Prostate gland (tissue), 2 donors: ENCODE measurements around the gene FXYD6. TPM values are rescaled to one million over a fixed set of nuclear protein-coding genes. Genes with fewer than 3 reads are reported as not detected.
"Not testable (repeated sequence)": the region's sequence is repeated elsewhere in the genome, so short reads cannot be mapped to it uniquely, and the experiment has no call there.

Source experiments
- DNase-seq: peaks from one replicate; pipeline ENCODE4 v3.0.0-alpha.2; 2019; ENCODE audit warnings: low spot score
- H3K27ac ChIP-seq, 2 donors: fragments of 200-600 bp; sonication (generic); 2 replicates each; pipeline ENCODE4 v1.5.1; 2017 to 2019
- H3K27me3 ChIP-seq: fragments of 200-600 bp; sonication (generic); replicated peaks from 2 replicates; pipeline ENCODE4 v1.5.1; 2019; ENCODE audit not compliant: insufficient read depth
- H3K36me3 ChIP-seq, 2 donors: fragments of 200-600 bp; sonication (generic); 1 replicate in 1 of 2; 2 replicates in 1 of 2; pipeline versions ENCODE4 v1.5.1 to v1.8.1; 2017 to 2019
- H3K4me1 ChIP-seq: fragments of 200-600 bp; sonication (generic); replicated peaks from 2 replicates; pipeline ENCODE4 v1.5.1; 2019
- H3K4me3 ChIP-seq, 2 donors: fragments of 200-600 bp; sonication (generic); 2 replicates each; pipeline ENCODE4 v1.5.1; 2017 to 2019
- H3K9me3 ChIP-seq: fragments of 200-600 bp; sonication (generic); 2 replicates; pipeline ENCODE4 v1.5.1; 2017
- POLR2A ChIP-seq: fragments of 450-650 bp; IDR thresholded peaks from one replicate; pipeline ENCODE4 v1.6.1; 2016; ENCODE audit warnings: antibody characterized with exemption, mild to moderate bottlenecking
- POLR2AphosphoS5 ChIP-seq: sonication (generic); formaldehyde crosslinking; IDR thresholded peaks from one replicate; pipeline ENCODE4 v1.6.1; 2017; ENCODE audit warnings: antibody characterized with exemption
- WGBS: methylation state at CpG from one replicate; pipeline ENCODE4 v1.1.5; 2018; 5-methylcytosine and 5-hydroxymethylcytosine counted together
- intact Hi-C: fragments of 100-400 bp; cut with DNase I; formaldehyde crosslinking; loops from one replicate; pipeline ENCODE4 v1.14.2; 2022
- total RNA-seq, 2 donors: library from RNA; depleted of rRNA; stranded (reverse); fragments of >200 nt; gene quantifications; one replicate each; pipeline ENCODE4 v1.1.0, GENCODE V29; 2016
- TF ChIP-seq, protein P1 (sequence below), 4 experiments: fragments of 200-600 bp in 2 of 4; fragments of 450-650 bp in 2 of 4; sonication (generic) in 2 of 4; IDR thresholded peaks; 1 replicate in 3 of 4; 2 replicates in 1 of 4; pipeline ENCODE4 v1.5.1; 2016 to 2019; ENCODE audit warnings: antibody characterized with exemption in 4 of 4, mild to moderate bottlenecking in 2 of 4, moderate library complexity in 2 of 4

FXYD6 gene
- 100 to 1,000 TPM in 1 of 2 donors, 10 to 100 TPM in 1; 29.6 to 366 TPM for total RNA-seq

GRCh38 chr11:117876341-117877119, at the start of gene FXYD6:
Gene FXYD6, minus strand, starts transcription at chr11:117876658. Its CDS starts 33,882 bp downstream, at chr11:117842776.
- Histone ChIP-seq H3K9me3 (no peaks in the 10 kb centered on the region), H3K36me3 (no peaks in the 10 kb centered on the region), H3K4me1 (no peaks in the 10 kb centered on the region), H3K4me3 (peak within 1 kb of the TSS; percentile 45), H3K27me3 (no peaks in the 10 kb centered on the region), H3K27ac (peak within 1 kb of the TSS; percentile 69 to 71)
- intact Hi-C loops, result no loop called here
- TF ChIP-seq POLR2AphosphoS5 (no peak), POLR2A (no peak)
- TF ChIP-seq, protein P1, sequence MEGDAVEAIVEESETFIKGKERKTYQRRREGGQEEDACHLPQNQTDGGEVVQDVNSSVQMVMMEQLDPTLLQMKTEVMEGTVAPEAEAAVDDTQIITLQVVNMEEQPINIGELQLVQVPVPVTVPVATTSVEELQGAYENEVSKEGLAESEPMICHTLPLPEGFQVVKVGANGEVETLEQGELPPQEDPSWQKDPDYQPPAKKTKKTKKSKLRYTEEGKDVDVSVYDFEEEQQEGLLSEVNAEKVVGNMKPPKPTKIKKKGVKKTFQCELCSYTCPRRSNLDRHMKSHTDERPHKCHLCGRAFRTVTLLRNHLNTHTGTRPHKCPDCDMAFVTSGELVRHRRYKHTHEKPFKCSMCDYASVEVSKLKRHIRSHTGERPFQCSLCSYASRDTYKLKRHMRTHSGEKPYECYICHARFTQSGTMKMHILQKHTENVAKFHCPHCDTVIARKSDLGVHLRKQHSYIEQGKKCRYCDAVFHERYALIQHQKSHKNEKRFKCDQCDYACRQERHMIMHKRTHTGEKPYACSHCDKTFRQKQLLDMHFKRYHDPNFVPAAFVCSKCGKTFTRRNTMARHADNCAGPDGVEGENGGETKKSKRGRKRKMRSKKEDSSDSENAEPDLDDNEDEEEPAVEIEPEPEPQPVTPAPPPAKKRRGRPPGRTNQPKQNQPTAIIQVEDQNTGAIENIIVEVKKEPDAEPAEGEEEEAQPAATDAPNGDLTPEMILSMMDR (IDR thresholded peaks at IDR 0.05), result no peak
- under 1% methylated on average over 55 of the region's 63 CpGs for WGBS
- no peak for DNase-seq

- WGBS, result 88% methylated on average over 7 of the region's 7 CpGs
- H3K27ac ChIP-seq, DNase-seq, H3K36me3 ChIP-seq, intact Hi-C loops, H3K9me3 ChIP-seq, H3K4me1 ChIP-seq, H3K27me3 ChIP-seq, H3K4me3 ChIP-seq: not testable (repeated sequence)
Observed at GRCh38 chr11:117926166-117926565, 49.7 kb upstream of the FXYD6 start.

GRCh38 chr11:117925198-117925925, 48.9 kb upstream of the FXYD6 start:
- Histone ChIP-seq H3K4me3 (no peak overlapping the region), H3K27ac (no peak overlapping the region), H3K4me1 (no peaks in the 10 kb centered on the region), H3K27me3 (no peaks in the 10 kb centered on the region), H3K36me3 (no peaks in the 10 kb centered on the region), H3K9me3 (no peaks in the 10 kb centered on the region)
- TF ChIP-seq, protein P1 (IDR thresholded peaks at IDR 0.05), result no peak
- TF ChIP-seq POLR2A, result no peak
- no peak for TF ChIP-seq POLR2AphosphoS5
- no peak for DNase-seq
- intact Hi-C loops, result no loop called here
- 77% methylated on average over 11 of the region's 11 CpGs for WGBS

DNA sequence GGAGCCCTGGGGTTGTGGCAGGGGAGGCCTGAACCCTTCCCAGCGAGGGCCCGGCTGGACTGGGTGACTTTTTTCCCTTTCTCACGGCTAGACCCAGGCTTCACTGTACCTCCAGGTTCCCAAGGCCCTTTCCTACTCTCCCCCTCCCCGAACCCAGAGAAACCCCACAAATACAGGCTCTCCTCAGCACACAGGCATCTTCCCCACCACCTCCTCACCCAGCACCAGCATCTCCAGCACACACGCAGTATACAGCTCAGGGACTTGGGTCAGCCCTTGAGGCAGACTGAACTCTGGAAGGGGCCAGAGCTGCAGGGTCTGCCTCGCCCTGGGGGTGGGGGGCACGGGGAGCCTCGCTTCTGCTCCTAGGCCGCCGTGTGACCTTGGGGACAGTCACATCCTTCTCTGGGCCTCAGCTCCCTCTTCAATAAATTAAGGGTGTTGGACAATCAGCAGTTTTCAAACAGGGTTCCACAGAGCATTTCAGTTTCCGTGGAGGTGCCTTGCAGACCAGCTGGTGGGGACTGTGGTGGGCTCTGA, 48.2 kb upstream of the FXYD6 start:
- Histone ChIP-seq H3K4me3 (no peak overlapping the region), H3K4me1 (no peaks in the 10 kb centered on the region), H3K36me3 (no peaks in the 10 kb centered on the region), H3K27ac (no peak overlapping the region), H3K27me3 (no peaks in the 10 kb centered on the region), H3K9me3 (no peaks in the 10 kb centered on the region)
- no peak for DNase-seq
- intact Hi-C loops, result no loop called here
- 93% methylated on average over 11 of the region's 11 CpGs for WGBS
- TF ChIP-seq, protein P1 (IDR thresholded peaks at IDR 0.05), result no peak
- TF ChIP-seq POLR2A (no peak), POLR2AphosphoS5 (no peak)

DNA sequence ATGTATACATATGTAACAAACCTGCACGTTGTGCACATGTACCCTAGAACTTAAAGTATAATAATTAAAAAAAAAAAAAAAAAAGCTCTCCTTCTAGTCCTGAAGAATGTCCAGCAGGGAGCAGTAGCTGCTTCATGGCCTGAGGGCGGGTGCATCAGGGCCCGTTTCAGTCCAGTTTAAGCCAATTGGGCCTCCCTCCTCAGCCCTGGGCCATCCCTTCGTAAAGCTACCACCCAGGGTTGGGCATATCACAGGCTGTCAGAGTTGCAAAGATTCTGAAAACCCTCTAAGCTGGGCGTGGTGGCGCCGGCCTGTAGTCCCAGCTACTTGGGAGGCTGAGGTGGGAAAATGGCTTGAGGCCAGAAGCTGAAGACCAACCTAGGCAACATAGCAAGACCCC, 47.3 kb upstream of the FXYD6 start:
- WGBS, result 82% methylated on average over 7 of the region's 7 CpGs
- no peaks in the 10 kb centered on the region for H3K9me3 ChIP-seq
- H3K27me3 ChIP-seq, result no peaks in the 10 kb centered on the region
- TF ChIP-seq POLR2AphosphoS5 (no peak), POLR2A (no peak)
- TF ChIP-seq, protein P1 (IDR thresholded peaks at IDR 0.05), result no peak
- H3K36me3 ChIP-seq, result no peaks in the 10 kb centered on the region
- no peak overlapping the region for H3K4me3 ChIP-seq
- H3K4me1 ChIP-seq, result no peaks in the 10 kb centered on the region
- intact Hi-C loops, result no loop called here
- no peak overlapping the region for H3K27ac ChIP-seq
- no peak for DNase-seq
